Cardiac septum (tissue), 1 donor: ENCODE results near the gene KRT74. TPM values are rescaled to one million over a fixed set of nuclear protein-coding genes. Genes with fewer than 3 reads are reported as not detected.

Experiments used
- DNase-seq: peaks from one replicate; pipeline ENCODE4 v3.0.0-alpha.2; 2020; ENCODE audit warnings: low spot score
- intact Hi-C: fragments of 100-400 bp; cut with DNase I; formaldehyde crosslinking; loops from one replicate; pipeline ENCODE4 v1.14.0; 2022
- long read RNA-seq: library from polyadenylated mRNA; unstranded; transcript quantifications from one replicate; pipeline ENCODE4 v2.0.0, GENCODE V29; 2021
- total RNA-seq: library from RNA; stranded (reverse); fragmentation: NEBNext Ultra II Directional; extraction: Animal tissue kit (Norgen Biotek cat#: 25700); gene quantifications from one replicate; pipeline ENCODE4 v1.2.1, GENCODE V29; 2021
- donor health status: DM: no; HTN: no; CAD: no.

KRT74 gene
- not detected for total RNA-seq
- long read RNA-seq = 0 reads

DNA sequence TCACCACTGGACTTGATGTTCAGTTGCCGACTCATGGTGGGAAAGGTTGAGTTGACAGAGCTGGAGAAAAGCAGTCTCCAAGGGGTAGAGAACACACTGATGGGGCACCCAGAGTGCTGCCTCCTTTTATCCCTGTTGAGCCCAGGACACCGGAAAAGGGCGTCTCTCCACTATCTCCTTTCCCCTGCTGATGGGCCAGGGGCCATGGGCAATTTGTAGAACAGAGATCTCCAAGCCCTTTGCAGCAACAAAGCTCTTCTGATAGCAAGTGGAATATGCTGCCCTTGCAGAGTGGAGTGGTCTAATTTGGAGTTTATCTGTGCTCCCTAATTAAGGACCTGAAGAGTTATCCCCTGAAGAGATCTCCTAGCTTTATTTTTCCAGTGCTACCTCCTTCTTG is at the start of gene KRT74:
KRT74 (minus strand) TSS at position 101 of the 400 bp plus-strand sequence; CDS start at position 35, 66 bp downstream.
- DNase-seq = no peak
- intact Hi-C loops = no loop called here

DNA sequence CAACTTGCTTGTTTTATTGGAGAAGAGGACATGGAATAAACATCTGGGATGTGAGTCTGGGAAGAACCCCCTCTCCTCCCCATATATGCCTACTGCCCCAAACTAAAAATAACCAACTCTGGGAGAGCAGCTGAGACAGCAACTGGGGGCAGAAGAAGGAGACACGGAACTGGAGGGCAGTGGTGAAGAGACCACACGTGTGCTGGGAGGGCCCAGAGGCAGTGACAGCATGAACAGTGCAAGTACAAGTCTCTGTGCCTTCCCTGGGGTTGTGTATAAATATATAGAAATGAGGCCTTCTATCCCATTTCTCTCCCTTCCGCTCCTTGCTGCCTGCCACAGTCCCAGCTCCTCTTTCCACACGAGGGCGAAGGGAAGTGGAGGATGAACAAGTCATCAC is 48.7 kb upstream of the KRT74 start:
- intact Hi-C loops = no loop called here
- no peak for DNase-seq

DNA sequence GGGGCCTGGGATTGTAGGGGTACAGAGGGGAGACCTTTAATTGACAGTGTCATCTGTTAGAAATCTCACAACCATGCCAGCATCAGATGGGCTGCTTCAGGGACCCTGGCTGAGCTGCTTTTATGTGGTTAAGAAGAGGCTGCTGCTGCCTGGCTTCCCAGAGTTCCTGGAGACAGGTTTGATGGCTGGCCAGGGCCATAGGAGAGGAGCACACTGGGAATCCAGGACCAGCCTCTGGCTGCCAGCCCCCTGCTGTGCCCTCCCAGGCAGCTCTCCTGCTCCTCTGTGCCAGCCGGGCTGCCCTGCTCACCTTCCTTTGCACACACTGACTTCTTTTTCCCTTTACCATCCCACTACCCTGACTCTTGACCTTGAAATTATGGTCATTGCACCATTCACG is 45.2 kb upstream of the KRT74 start:
- DNase-seq = no peak
- intact Hi-C loops = no loop called here

DNA sequence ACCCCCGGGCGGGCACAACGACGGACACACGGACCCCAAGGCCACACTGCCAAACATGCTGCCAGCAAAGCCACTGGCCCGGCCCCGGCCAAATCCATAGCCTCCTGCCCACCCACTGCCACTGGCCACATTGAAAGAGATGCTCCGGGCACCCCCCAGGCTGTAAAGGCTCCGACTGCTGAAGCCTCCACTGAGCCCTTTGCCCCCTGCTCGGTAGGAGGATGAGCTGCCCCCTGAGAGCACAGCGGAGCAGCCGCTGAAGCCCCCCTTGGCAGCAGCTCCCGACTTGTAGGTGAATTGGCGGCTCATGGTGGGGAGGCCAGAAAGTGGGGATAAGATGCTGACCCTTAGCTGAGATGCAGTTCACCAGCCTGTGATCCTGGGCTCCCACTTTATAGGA is 44.6 kb upstream of the KRT74 start, which contains the start of gene KRT73:
KRT73 (minus strand) TSS at position 344 of the 400 bp plus-strand sequence; CDS start at position 309, 35 bp downstream.
- DNase-seq = no peak
- intact Hi-C loops = no loop called here

DNA sequence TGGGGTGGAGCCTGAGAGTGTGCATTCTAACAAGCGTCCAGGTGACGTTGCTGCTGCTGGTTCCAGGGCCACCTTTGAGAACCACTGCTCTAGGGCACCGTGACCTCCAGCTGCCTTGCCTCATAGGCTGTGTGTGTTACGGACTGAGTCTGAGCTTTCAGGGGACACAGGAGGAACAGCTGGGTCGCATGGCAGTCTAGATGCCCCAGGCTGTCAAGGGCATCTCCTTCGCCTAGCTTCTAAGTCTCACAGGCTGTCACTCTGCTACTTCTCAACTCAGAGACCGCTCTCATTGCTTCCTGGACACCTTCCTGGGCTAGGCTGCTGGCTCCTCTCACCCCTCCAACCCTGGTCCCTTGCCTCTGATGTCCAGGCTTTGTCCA is 43.8 kb upstream of the KRT74 start:
- no peak for DNase-seq
- intact Hi-C loops = no loop called here

DNA sequence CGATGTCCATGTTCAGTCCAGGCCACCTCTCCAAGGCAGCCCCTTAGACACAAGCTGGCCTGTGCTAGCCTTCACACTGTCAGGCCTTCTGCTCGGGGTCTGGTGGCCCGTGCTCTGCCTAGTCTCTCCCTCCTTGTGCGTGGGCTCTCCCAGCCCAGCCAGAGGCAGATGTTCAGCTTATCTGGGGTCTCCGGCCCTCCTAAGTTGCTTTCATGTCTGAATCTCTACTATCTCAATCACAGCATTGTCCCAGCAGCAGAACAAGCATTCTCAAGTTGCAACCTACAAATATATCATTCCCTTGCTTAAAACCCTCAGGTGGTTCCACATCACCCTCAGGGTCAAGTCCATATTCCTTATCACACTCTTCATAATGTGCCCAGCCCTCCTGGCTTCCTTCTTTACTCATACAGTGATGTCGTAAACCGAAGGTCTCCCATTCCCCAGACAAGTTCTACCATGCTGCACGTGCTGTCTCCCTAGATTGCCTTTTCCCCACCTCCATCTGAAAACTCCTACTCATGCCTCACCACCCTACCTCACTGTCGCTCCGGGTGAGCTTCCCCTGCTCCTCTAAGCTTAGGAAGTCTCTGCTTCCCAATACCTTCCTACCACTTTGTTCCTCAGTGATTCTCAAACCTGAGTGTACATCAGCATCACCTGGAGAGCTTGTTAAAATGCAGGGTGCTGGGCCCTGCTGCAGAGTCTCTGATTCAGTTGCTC is 43.2 kb upstream of the KRT74 start:
- intact Hi-C loops = no loop called here
- no peak for DNase-seq

DNA sequence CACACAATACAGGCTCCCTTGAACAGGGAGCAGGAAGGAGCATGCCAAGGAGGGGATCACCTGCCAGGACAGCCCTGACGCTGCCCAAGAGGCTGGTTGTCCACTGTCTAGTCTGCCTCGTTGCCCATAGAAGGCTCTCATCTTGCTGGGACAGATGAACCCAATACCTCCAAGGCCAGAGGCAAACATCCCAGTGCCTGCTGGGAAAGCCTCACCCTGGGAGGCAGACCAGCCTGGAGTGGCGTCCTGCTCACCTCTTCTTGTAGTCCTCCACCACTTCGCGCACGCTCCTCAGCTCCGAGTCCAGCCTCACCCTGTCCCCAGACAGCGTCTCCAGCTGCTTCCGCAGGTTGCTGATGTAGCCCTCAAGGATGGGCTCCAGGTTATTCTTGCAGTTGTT is 42.3 kb upstream of the KRT74 start:
- no peak for DNase-seq
- intact Hi-C loops = no loop called here

DNA sequence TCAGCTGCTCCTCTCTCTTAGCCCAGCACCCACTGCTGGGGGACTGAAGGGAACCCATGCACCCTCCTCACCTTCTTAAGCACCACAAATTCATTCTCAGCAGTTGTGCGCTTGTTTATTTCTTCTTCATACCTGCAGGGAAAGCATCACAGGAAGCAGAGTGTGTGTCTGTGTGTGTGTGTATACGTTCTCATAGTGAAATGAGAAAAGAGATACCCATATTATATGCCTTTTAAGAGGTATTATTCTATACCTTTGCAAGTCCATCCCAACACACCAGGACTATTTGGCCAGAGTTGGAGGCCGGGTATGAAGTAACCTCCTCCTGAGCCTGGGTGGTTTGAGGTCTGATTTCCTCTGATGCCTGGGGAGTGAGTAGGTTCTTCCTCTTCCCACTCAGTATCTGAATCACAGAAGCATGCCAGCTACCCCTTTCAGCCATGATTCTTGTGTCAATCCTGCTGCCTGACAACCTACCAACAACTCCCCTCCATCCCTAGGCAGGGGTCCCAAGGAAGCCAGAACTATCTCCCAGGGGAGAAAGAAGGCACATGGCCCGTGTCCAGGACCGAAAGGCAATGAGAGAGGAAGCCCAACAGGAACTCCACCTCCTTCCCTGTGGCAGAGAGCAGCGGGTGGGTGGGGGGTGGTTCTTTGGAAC is 41.7 kb upstream of the KRT74 start:
- DNase-seq = no peak
- intact Hi-C loops = no loop called here

DNA sequence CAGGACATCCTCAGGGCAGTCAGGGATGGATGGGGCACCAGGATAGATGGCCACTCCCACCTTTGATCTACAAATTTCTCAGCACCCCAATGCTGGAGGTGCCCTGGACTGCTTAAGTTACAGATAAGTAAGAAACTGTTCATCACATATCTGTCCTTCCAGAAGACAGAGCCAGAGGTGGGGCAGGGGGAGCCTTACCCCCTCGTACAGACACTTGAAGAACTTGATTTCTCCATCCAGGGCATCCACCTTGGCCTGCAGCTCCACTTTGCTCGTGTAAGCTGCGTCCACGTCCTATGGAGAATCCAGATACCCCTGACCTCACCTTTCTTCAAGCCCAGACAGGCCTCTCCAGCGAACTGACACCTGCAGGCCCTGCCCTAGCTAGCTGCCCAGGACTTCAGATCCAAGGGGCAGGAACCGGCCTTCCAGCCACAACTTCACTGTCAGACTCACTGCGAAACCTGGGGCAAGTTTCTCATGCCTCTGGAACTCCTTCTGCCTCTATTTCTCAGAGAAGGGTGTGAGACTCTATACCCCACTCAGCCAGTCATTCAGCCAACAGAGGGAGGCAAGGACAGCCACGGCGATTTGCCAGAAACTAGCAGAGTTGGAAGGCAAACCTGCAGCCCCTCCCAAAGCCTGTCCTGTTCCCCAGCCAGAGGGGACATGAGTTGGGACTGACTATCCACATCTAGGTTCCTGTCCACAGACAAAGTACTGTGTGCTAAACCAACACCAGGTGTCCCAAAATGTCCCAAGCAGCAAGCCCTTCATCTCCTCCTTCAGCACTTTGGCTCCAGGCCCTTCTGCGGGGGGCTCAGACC is 41.0 kb upstream of the KRT74 start:
- no peak for DNase-seq
- intact Hi-C loops = no loop called here

DNA sequence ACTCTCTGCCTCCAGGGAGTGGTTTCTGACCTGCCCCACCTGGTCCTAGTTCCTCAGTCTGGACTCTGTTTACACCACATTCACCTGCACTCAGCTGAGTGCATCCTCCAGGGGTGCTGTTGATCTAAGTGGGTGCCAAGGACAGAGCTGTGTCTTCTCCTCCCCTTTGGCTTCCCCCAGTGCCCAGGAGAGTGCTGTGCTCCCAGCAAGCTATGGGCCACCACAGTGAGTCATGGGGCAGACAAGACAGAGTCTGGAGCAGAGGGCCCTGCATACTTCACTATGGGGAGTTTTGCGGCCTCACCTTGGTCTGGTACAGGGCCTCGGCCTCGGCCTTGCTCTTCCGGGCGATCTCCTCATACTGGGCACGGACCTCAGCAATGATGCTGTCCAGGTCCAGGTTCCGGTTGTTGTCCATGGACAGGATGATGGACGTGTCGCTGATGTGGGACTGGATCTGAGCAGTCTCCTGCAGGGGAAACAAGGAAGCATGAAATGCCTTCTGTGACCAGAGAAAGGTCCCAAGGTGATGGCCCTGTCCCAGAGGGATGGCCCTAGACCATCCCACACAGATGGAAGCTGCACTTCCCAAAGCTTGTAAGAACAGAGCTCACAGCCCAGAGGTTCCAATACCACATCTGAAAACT is 39.9 kb upstream of the KRT74 start:
- DNase-seq = no peak
- intact Hi-C loops = no loop called here

DNA sequence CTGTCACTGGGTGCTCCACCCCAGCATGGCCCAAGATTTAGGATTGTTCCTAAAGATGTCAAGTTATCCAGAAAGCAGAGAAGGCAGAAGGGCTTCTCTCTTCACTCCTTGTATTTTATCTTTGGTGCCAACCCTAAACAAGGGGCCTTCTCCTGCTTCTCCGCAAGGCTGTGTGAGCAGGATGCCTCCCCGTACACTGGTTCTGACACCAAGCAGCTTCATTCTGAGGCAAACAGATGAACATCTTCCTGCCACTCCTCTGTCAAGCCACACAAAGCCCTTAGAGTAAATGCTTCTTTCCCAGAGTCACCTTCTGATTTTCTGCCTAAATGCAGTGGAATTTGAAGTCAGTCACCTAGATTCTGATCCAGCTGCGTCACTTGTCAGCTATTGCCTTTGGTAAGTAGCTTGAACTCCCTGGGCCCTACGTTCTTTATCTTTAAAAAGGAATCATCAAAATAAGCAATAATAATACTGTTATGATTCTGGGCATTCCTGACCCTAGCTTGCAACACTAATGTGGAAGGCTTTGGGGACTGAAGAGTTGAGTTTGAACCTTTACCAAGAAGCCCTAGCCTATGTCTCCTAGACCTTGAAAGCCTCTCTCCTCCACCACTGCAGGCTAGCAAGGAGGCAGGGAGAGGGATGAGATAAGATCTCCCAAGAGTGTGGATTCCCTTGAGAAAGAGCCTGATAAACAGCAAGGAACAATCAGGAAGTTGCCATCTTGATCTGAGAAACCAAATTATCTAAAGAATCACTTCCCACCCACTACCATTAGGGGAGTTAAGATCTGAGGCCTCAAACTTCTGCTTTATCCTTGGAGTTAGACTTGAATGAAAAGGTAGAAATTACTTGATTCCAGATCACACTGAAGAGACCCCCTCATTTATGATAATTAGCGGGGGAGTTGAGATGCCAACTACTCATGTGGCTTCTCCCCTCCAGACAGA is 39.1 kb upstream of the KRT74 start:
- peak; percentile 20 for DNase-seq
- intact Hi-C loops = no loop called here

DNA sequence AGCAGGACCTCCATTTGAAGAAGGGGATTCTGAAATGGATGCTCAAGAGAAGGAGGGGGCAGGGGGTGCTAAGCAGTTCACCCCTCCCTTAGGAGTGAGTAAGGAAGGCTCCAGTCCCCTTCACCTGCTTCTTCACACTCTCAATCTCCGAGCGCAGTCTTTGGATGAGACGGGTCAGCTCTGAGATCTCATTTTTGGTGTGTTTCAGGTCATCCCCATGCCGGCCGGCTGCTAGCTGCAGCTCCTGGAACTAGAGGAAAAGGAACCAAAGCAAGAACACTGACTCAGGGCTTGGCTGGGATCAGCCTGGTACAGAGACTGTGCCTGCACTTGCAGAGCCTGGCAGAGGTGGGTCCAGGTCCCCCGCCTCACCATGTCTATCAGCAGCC is 37.4 kb upstream of the KRT74 start:
- intact Hi-C loops = no loop called here
- peak; percentile 51 for DNase-seq

DNA sequence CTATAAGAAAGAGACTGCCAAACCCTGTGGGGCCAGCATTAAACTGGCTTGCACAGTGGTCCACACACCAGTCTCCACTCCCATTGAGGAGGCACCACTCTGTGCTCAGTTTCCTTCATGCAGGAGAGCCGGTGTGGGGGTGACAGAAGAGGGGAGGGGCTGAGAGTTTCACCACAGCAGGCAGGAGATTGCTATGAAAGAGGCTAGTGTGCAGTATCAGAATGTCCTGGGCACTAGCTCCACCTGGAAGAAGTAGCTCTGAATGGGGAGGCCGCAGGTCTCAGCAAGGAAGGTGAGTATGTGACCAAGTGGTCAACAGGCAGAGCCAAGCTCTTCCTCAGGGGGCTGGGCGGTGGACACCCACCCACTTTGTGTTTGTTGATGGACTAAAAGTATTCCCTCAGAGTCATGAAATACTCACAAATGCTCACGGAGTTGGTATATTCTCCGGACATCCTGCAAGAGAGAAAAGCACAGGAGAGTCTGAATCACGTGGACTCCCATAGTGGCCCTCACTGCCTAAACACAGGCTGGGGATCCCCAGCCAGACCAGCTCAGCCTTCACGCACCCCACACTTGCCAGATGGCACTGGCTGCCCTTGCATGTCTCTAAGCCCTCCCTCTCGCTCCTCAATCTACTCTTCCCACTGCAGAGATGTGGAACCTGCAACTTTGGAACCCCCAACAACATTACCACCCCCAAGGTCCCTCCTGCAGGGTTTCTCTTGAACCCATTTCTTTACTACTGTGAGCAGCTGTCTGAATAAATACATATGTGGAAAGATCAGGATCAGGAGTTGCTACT is 35.4 kb upstream of the KRT74 start:
- intact Hi-C loops = no loop called here
- peak; percentile 51 for DNase-seq

DNA sequence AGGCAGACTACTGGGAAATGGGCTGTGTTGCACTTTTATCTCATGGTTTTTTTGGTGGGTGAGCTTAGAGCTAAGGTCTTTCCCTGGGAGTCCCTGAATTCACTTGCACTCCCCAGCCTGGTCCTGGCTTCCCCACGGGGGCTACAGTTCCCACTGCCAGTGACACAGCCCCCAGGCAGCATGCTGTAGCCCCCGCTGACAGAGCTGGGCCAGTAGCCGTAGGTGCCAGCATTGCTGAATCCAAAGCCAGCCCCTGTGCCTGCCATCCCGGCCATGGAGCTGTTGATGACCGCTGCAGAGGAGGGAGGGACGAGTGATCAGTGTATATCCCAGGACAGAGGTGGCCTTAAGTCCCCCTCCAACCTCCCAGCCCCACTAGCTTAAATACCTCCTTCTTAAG is 34.5 kb upstream of the KRT74 start:
- intact Hi-C loops = no loop called here
- DNase-seq = no peak

DNA sequence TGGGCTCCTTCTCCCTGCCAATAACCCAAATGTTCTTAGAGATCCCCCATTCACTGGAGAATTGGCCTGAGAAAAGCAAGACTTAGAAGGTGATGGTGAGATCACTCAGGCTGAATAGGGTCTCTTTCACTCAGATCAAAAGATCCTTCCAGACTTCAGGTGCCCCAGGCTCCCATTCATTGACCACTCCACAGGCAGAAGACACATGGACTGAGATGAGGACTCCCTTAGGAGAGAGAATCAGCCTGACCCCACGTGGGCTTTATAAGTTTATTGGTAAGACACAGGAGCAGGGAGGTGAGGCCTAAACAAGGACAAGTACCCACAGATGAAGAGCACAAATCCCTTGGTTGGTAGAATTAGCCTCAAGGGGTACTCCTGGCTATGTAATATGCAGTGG is 33.7 kb upstream of the KRT74 start:
- no peak for DNase-seq
- intact Hi-C loops = no loop called here

DNA sequence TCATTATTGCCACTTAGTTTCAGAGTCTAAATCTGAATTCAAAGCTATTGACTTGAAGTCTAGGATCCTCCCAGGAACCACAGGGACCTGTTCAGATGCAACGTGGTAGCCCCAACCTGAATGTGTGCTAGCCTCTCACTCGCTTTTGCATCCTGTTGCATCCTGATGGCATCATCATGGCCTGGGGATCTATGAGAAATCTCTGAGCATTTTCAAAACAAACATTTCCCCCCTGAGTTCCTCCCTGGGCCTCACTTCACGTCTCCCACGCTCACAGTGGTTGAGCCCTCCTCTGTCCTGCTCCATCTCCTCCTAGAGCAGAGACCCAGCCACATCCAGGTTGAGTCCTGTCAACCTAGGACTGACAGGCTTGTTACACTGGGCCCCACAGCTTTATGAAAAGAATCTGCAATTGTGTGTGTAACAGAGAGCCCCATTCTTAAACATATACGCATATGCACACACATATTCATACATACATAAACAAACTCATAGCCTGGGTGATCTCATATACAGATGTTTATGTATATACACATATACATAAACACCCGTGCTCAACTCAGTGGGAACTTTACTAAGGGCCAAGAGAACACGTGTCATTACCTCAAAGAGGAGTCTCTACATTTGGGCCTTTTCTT is 33.1 kb upstream of the KRT74 start:
- peak; percentile 46 for DNase-seq
- intact Hi-C loops = no loop called here

DNA sequence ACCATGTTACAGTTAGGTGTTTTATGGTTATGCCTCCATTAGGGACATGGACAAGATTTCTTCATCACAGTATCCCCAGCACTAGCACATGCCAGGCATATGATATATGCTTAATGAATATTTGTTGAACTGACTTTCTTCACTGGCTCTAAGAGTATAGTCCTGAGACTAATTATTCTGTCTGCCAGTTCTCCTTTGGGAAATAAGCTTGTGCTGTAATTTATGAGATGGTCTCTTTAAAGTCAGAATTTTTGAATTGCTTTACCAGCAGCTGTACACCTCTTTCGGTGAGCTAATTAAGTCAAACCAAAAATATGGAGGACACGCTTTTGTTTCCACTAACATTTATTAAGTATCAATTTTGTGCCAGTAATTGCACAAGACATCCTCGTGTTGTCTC is 32.5 kb upstream of the KRT74 start:
- intact Hi-C loops = no loop called here
- DNase-seq = no peak

DNA sequence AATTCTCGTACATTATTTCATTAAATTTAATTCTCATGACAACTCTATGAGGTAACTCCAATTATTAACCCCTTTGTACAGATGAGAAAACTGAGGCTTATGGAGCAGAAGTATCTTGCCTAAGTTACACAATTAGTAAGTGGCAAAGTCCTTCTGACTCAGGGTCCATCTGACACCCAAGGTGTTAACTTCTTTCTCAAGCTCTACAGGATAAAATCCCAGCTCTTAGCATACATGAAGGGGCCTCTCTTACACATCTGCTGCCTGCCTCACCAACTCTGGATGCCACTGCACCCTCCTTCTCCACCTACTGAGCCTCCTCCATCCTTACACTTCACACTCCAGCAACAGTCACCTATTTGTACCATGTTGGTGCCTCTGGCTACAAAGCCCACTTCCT is 31.9 kb upstream of the KRT74 start:
- intact Hi-C loops = no loop called here
- no peak for DNase-seq
